Glutamatergic neuron (in vitro differentiated cells): ENCODE measurements around the gene CD300LG. TPM values are rescaled to one million over a fixed set of nuclear protein-coding genes. Genes with fewer than 3 reads are reported as not detected.

Experiments
- DNase-seq: peaks from one replicate; pipeline ENCODE4 v3.0.0; 2022
- H3K27ac Mint-ChIP-seq: one replicate; pipeline ENCODE4 v1.8.0; 2020; ENCODE audit warnings: mild to moderate bottlenecking, mixed read lengths, inconsistent platforms; ENCODE audit not compliant: unreplicated experiment
- H3K27me3 Mint-ChIP-seq: one replicate; pipeline ENCODE4 v1.8.0; 2020; ENCODE audit warnings: mild to moderate bottlenecking, moderate library complexity, mixed read lengths, inconsistent platforms; ENCODE audit not compliant: unreplicated experiment
- H3K36me3 Mint-ChIP-seq: one replicate; pipeline ENCODE4 v1.8.0; 2020; ENCODE audit warnings: mild to moderate bottlenecking, mixed read lengths, inconsistent platforms; ENCODE audit not compliant: unreplicated experiment
- H3K4me1 Mint-ChIP-seq: one replicate; pipeline ENCODE4 v1.8.0; 2020; ENCODE audit warnings: mild to moderate bottlenecking, low read depth, mixed read lengths, inconsistent platforms; ENCODE audit not compliant: unreplicated experiment
- H3K4me3 Mint-ChIP-seq: one replicate; pipeline ENCODE4 v1.8.0; 2020; ENCODE audit warnings: mild to moderate bottlenecking, mixed read lengths, inconsistent platforms; ENCODE audit not compliant: unreplicated experiment
- H3K9me3 Mint-ChIP-seq: one replicate; pipeline ENCODE4 v1.8.0; 2020; ENCODE audit warnings: mild to moderate bottlenecking, moderate library complexity, mixed read lengths, inconsistent platforms; ENCODE audit not compliant: unreplicated experiment
- total RNA-seq: library from RNA; stranded (reverse); fragmentation: NEBNext Ultra II Directional; extraction: Animal tissue kit (Norgen Biotek cat#: 25700); gene quantifications from one replicate; pipeline ENCODE4 v1.2.1, GENCODE V29; 2021; ENCODE audit not compliant: unreplicated experiment
- TF ChIP-seq, protein P1 (sequence below): fragments of 200-600 bp; sonication (generic); IDR thresholded peaks from one replicate; pipeline ENCODE4 v1.5.0; 2021; ENCODE audit not compliant: partially characterized antibody, unreplicated experiment

Gene CD300LG
- total RNA-seq, 1 donor from 2014 or later = not detected

DNA sequence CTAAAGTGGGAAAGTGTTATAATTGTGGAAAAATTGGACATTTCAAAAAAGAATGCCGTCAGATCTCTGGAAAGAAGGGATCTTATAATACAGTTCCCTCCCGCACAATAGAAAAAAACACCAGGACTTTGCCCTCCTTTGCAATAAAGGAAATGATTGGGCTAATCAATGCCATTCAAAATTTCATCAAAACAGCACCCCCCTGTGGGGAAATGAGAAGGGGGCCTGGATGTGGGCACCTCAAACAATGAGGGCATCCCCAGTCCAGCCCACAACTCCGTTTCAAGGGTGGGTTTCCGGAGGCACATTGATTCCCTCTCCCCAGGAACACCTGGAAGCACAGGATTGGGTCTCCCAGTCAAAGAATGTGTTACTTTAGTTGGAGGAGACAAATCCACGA is 26.1 kb downstream of the CD300LG start:
- Mint-ChIP-seq H3K27ac (no peak overlapping the region), H3K4me3 (no peak overlapping the region), H3K4me1 (no peaks in the 10 kb centered on the region), H3K27me3 (peaks cover 3% of the 10 kb centered on the region), H3K9me3 (no peaks in the 10 kb centered on the region), H3K36me3 (peaks cover 4% of the 10 kb centered on the region)
- DNase-seq = no peak
- TF ChIP-seq, protein P1, sequence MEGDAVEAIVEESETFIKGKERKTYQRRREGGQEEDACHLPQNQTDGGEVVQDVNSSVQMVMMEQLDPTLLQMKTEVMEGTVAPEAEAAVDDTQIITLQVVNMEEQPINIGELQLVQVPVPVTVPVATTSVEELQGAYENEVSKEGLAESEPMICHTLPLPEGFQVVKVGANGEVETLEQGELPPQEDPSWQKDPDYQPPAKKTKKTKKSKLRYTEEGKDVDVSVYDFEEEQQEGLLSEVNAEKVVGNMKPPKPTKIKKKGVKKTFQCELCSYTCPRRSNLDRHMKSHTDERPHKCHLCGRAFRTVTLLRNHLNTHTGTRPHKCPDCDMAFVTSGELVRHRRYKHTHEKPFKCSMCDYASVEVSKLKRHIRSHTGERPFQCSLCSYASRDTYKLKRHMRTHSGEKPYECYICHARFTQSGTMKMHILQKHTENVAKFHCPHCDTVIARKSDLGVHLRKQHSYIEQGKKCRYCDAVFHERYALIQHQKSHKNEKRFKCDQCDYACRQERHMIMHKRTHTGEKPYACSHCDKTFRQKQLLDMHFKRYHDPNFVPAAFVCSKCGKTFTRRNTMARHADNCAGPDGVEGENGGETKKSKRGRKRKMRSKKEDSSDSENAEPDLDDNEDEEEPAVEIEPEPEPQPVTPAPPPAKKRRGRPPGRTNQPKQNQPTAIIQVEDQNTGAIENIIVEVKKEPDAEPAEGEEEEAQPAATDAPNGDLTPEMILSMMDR = no peak

DNA sequence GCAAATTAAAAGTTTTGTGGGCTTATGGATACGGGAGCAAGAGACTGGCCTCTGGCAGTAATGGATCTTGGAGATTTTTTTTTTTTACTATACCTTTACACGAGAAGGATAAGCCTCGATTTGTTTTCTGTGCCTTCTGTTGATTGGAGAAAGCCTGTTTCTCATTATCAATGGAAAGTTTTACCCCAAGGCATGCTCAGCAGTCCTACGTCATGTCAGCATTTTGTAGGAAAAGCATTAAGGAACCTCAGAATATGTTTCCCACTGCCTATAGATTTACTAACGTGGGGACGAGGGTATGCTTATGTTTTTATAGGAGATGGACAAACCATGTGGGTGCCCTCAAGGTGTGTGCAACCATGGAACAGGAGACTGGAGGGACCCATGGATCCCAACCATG is 26.8 kb downstream of the CD300LG start:
- H3K27me3 Mint-ChIP-seq = peaks cover 3% of the 10 kb centered on the region
- DNase-seq = no peak
- peaks cover 4% of the 10 kb centered on the region for H3K36me3 Mint-ChIP-seq
- no peak overlapping the region for H3K27ac Mint-ChIP-seq
- H3K4me1 Mint-ChIP-seq = no peaks in the 10 kb centered on the region
- H3K4me3 Mint-ChIP-seq = no peak overlapping the region
- TF ChIP-seq, protein P1 = no peak
- H3K9me3 Mint-ChIP-seq = no peaks in the 10 kb centered on the region

DNA sequence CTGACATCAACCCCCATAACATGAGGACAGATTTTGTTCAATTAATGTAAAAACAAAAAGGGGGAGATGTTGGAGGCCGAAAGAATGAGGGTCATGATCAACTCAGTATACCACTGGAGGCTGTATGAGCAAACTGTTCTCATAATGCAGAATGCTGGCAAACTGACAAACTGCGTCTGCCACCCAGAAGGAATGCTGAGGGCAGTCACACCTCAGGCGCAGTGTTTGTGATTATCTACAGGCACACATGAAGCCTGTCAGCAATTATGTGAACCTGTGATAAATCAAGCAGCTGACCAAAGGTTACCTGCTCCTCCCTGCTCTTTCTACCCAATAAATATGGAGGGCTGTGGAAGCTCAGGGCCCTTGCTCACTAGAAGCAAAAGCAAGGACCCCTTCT is 27.3 kb downstream of the CD300LG start:
- Mint-ChIP-seq H3K4me3 (no peak overlapping the region), H3K27me3 (peaks cover 5% of the 10 kb centered on the region), H3K4me1 (no peaks in the 10 kb centered on the region), H3K36me3 (peaks cover 4% of the 10 kb centered on the region), H3K9me3 (no peaks in the 10 kb centered on the region), H3K27ac (no peak overlapping the region)
- TF ChIP-seq, protein P1 = no peak
- no peak for DNase-seq

DNA sequence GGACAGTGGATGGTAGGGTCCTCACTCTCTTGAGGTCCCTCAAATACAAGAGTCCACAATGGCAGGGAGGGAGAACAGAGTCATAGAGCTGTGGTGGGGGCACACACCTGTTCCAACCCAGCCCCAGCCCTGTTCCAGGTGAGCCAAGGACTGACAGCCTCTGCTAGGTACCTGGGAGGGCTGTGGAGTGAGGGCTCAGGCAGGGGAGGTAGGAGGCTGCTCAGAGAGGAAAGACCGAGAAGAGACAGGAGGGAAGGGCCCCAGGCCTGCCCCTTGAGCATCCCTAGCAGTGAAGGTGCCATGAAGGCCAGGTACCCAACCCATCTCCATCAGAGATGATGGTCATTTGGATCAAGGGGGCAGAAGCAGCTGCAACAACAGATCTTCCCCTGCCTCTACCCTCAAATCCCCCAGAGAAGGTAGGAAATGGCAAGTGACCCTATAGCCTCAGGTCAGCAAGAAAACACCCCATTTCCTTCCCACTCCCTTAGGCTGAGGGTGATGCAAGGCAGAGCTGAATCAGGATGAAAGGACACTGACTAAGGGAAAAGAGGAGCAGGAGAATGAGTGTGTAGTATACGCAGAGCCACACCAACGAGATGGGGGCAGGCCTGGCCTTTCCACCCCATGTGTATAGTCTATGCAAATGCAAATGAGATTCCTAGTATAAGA is 28.6 kb downstream of the CD300LG start:
- TF ChIP-seq, protein P1 = no peak

DNA sequence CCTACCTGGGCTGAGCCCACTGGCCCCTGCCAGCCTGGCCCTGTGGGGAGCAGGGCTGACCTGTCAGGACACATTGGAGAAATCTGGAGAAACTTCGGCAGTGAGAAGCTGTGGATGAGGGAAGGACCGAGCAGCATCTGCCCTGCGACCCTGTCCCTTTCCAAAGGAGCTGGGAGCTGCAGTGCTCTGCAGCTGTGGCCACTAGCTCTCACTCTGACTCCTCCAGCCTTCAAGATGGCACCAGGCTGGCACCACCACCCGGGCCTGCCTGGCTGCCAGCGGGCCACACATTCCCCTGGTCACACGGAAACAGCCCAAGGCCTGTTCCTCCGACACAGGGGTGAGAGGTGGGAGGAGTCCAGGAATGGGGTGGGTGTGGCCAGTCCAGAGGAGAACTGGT is 30.1 kb downstream of the CD300LG start:
- H3K4me1 Mint-ChIP-seq = no peaks in the 10 kb centered on the region
- H3K27me3 Mint-ChIP-seq = peaks cover 5% of the 10 kb centered on the region
- TF ChIP-seq, protein P1 = no peak
- H3K36me3 Mint-ChIP-seq = peaks cover 4% of the 10 kb centered on the region
- no peaks in the 10 kb centered on the region for H3K9me3 Mint-ChIP-seq
- no peak overlapping the region for H3K27ac Mint-ChIP-seq
- no peak for DNase-seq
- H3K4me3 Mint-ChIP-seq = no peak overlapping the region

More for the DNA sequence above, 28.6 kb downstream of the CD300LG start:
- Mint-ChIP-seq H3K4me3 (peak overlapping the region; percentile 26), H3K27ac (no peak overlapping the region), H3K27me3 (peaks cover 5% of the 10 kb centered on the region), H3K9me3 (no peaks in the 10 kb centered on the region), H3K4me1 (no peaks in the 10 kb centered on the region), H3K36me3 (peaks cover 4% of the 10 kb centered on the region)
- DNase-seq = no peak
